Measurements from ENCODE around the gene ADCK1. TPM values are rescaled to one million over a fixed set of nuclear protein-coding genes. Genes with fewer than 3 reads are reported as not detected.
A peak's percentile ranks its signal among the peaks of the same experiment; 100 is the strongest.
"Not testable (repeated sequence)": the region's sequence is repeated elsewhere in the genome, so short reads cannot be mapped to it uniquely, and the experiment has no call there.

The ADCK1 gene
- total RNA-seq, 1 donor from 2014 or later, result 8.9 TPM

- peak; percentile 38 for DNase-seq (ENCODE audit: low read depth)
Measured at GRCh38 chr14:77950371-77951063, 150.6 kb downstream of the ADCK1 start.

- DNase-seq (ENCODE audit: low read depth), result no peak
Measured at GRCh38 chr14:77955816-77956484, 156.0 kb downstream of the ADCK1 start.

- DNase-seq (ENCODE audit: low read depth), result not testable (repeated sequence)
Measured at GRCh38 chr14:77959686-77960085, 159.8 kb downstream of the ADCK1 start.

- DNase-seq (ENCODE audit: low read depth), result no peak
Measured at GRCh38 chr14:77961847-77962580, 162.1 kb downstream of the ADCK1 start.

GRCh38 chr14:77962731-77963520, 163.0 kb downstream of the ADCK1 start:
- DNase-seq (ENCODE audit: low read depth), result no peak

GRCh38 chr14:77964586-77964985, 164.7 kb downstream of the ADCK1 start:
- DNase-seq (ENCODE audit: low read depth), result no peak

- DNase-seq (ENCODE audit: low read depth), result no peak
Measured at GRCh38 chr14:77965050-77965449, 165.1 kb downstream of the ADCK1 start.

- DNase-seq (ENCODE audit: low read depth), result peak; percentile 93
Measured at GRCh38 chr14:77965919-77966435, 166.1 kb downstream of the ADCK1 start.

GRCh38 chr14:77967110-77967509, 167.2 kb downstream of the ADCK1 start:
- DNase-seq (ENCODE audit: low read depth), result no peak

GRCh38 chr14:77970646-77971045, 170.7 kb downstream of the ADCK1 start:
- no peak for DNase-seq (ENCODE audit: low read depth)

- no peak for DNase-seq (ENCODE audit: low read depth)
Measured at GRCh38 chr14:77973246-77973645, 173.3 kb downstream of the ADCK1 start.

GRCh38 chr14:77976591-77976990, 176.7 kb downstream of the ADCK1 start:
- DNase-seq (ENCODE audit: low read depth), result no peak

- no peak for DNase-seq (ENCODE audit: low read depth)
Measured at GRCh38 chr14:77979171-77979570, 179.3 kb downstream of the ADCK1 start.

GRCh38 chr14:77979666-77980351, 179.9 kb downstream of the ADCK1 start:
- peak; percentile 64 for DNase-seq (ENCODE audit: low read depth)

- no peak for DNase-seq (ENCODE audit: low read depth)
Measured at GRCh38 chr14:77980475-77981321, 180.8 kb downstream of the ADCK1 start.

Other genes with a start within 250 kb of the ADCK1 start
- 67.6 and 149 TPM in 2 replicates for gene SPTLC2, start 183.5 kb upstream of the ADCK1 start, total RNA-seq
- 9.0 and 10.0 TPM in 2 replicates for gene ALKBH1, start 92.1 kb upstream of the ADCK1 start, total RNA-seq
- 75.3 and 279 TPM in 2 replicates for gene SLIRP, start 92.0 kb upstream of the ADCK1 start, total RNA-seq
- gene SNW1, start 39.0 kb upstream of the ADCK1 start, total RNA-seq, result 57.0 and 58.7 TPM in 2 replicates

All from renal cortical epithelial cell (primary cell).